Activated CD8-positive, alpha-beta T cell treated with anti-CD3 and anti-CD28 coated beads, Interleukin-2, amount 10 ng/mL, durations not matched to agents 7 days and 5 days (primary cell): ENCODE results near the gene SAMM50. TPM values are rescaled to one million over a fixed set of nuclear protein-coding genes. Genes with fewer than 3 reads are reported as not detected.

Experiments used
- ATAC-seq: fragments of 150-1000 bp; cut with Tn5 transposase; one replicate; pipeline ENCODE4 v1.10.0; 2021; ENCODE audit warnings: moderate library complexity
- CTCF ChIA-PET: fragments of 350-600 bp; sonication (Branson Sonifier 250); formaldehyde crosslinking; loops from one replicate; lab custom pipeline; 2021; ENCODE audit warnings: antibody characterized with exemption; lab: Charles Lee
- POLR2A ChIA-PET: fragments of 350-600 bp; sonication (Branson Sonifier 250); formaldehyde crosslinking; loops from one replicate; lab custom pipeline; 2021; ENCODE audit warnings: antibody characterized with exemption; lab: Charles Lee
- DNase-seq: peaks from one replicate; pipeline ENCODE4 v3.0.0-alpha.2; 2020
- H3K27ac Mint-ChIP-seq: one replicate; pipeline ENCODE4 v1.8.0; 2021; ENCODE audit warnings: mild to moderate bottlenecking, mixed read lengths
- H3K27me3 Mint-ChIP-seq: one replicate; pipeline ENCODE4 v1.8.0; 2021; ENCODE audit warnings: low read depth, mixed read lengths
- H3K36me3 Mint-ChIP-seq: one replicate; pipeline ENCODE4 v1.8.0; 2021; ENCODE audit warnings: low read depth, mixed read lengths
- H3K4me1 Mint-ChIP-seq: one replicate; pipeline ENCODE4 v1.8.0; 2021; ENCODE audit warnings: low read depth, mixed read lengths
- H3K4me3 Mint-ChIP-seq: one replicate; pipeline ENCODE4 v1.8.0; 2021; ENCODE audit warnings: mild to moderate bottlenecking, mixed read lengths
- H3K9me3 Mint-ChIP-seq: one replicate; pipeline ENCODE4 v1.8.0; 2022; ENCODE audit warnings: mixed read lengths; ENCODE audit not compliant: insufficient read depth
- total RNA-seq, 2 experiments: library from RNA; stranded (reverse); gene quantifications; one replicate each; pipeline ENCODE4 v1.2.3, GENCODE V29; 2021

SAMM50 gene
- total RNA-seq, 2 experiments from 2014 or later = 50.7 to 52.4 TPM

GRCh38 chr22:43996170-43996980, 41.1 kb downstream of the SAMM50 start:
- ChIA-PET POLR2A (no interaction called here), CTCF (interaction anchor here (0.8 to 9.7 kb wide), 4 partner anchors 30 to 630 kb away, joined by 3 to 216 read pairs (median 24); partner anchors contain the start of gene SAMM50)
- H3K36me3 Mint-ChIP-seq = peaks cover 68% of the 10 kb centered on the region
- no peaks in the 10 kb centered on the region for H3K9me3 Mint-ChIP-seq
- H3K4me1 Mint-ChIP-seq = peaks cover 28% of the 10 kb centered on the region
- peak overlapping the region; percentile 83 for H3K4me3 Mint-ChIP-seq
- ATAC-seq (peak; percentile 90), DNase-seq (peak; percentile 82)
- peak overlapping the region; percentile 91 for H3K27ac Mint-ChIP-seq
- no peaks in the 10 kb centered on the region for H3K27me3 Mint-ChIP-seq

GRCh38 chr22:43996981-43997265, 41.7 kb downstream of the SAMM50 start:
- CTCF ChIA-PET = no interaction called here
- peaks cover 64% of the 10 kb centered on the region for H3K36me3 Mint-ChIP-seq
- DNase-seq = no peak
- H3K9me3 Mint-ChIP-seq = no peaks in the 10 kb centered on the region
- H3K4me1 Mint-ChIP-seq = peaks cover 28% of the 10 kb centered on the region
- no peaks in the 10 kb centered on the region for H3K27me3 Mint-ChIP-seq
- no peak for ATAC-seq
- POLR2A ChIA-PET = no interaction called here
- H3K4me3 Mint-ChIP-seq = no peak overlapping the region
- H3K27ac Mint-ChIP-seq = peak overlapping the region; percentile 91

GRCh38 chr22:43998679-43999264, 43.5 kb downstream of the SAMM50 start:
- ChIA-PET CTCF (interaction anchor here (1.5 kb wide), 1 partner anchor 87 kb away, joined by 5 read pairs; no protein-coding TSS in a partner anchor), POLR2A (interaction anchor here (0.6 kb wide), 1 partner anchor 141 kb away, joined by 3 read pairs; no protein-coding TSS in a partner anchor)
- H3K36me3 Mint-ChIP-seq = peaks cover 48% of the 10 kb centered on the region
- no peak overlapping the region for H3K27ac Mint-ChIP-seq
- H3K4me1 Mint-ChIP-seq = peaks cover 22% of the 10 kb centered on the region
- ATAC-seq (no peak), DNase-seq (no peak)
- H3K27me3 Mint-ChIP-seq = no peaks in the 10 kb centered on the region
- no peak overlapping the region for H3K4me3 Mint-ChIP-seq
- no peaks in the 10 kb centered on the region for H3K9me3 Mint-ChIP-seq

GRCh38 chr22:43999378-43999777, 44.1 kb downstream of the SAMM50 start:
- peaks cover 22% of the 10 kb centered on the region for H3K4me1 Mint-ChIP-seq
- peaks cover 45% of the 10 kb centered on the region for H3K36me3 Mint-ChIP-seq
- H3K27ac Mint-ChIP-seq = no peak overlapping the region
- H3K4me3 Mint-ChIP-seq = no peak overlapping the region
- POLR2A ChIA-PET = no interaction called here
- ATAC-seq (no peak), DNase-seq (no peak)
- no peaks in the 10 kb centered on the region for H3K27me3 Mint-ChIP-seq
- no peaks in the 10 kb centered on the region for H3K9me3 Mint-ChIP-seq
- CTCF ChIA-PET = interaction anchor here (1.5 kb wide), 1 partner anchor 86 kb away, joined by 5 read pairs; no protein-coding TSS in a partner anchor

- no peak overlapping the region for H3K4me3 Mint-ChIP-seq
- POLR2A ChIA-PET = no interaction called here
- H3K27me3 Mint-ChIP-seq = no peaks in the 10 kb centered on the region
- no peaks in the 10 kb centered on the region for H3K9me3 Mint-ChIP-seq
- ATAC-seq (no peak), DNase-seq (no peak)
- H3K4me1 Mint-ChIP-seq = peaks cover 16% of the 10 kb centered on the region
- no peak overlapping the region for H3K27ac Mint-ChIP-seq
- CTCF ChIA-PET = no interaction called here
- H3K36me3 Mint-ChIP-seq = peaks cover 38% of the 10 kb centered on the region
Observed at GRCh38 chr22:44000123-44000522, 44.9 kb downstream of the SAMM50 start.

- Mint-ChIP-seq H3K4me1 (peaks cover 3% of the 10 kb centered on the region), H3K4me3 (no peak overlapping the region), H3K9me3 (no peaks in the 10 kb centered on the region), H3K27me3 (no peaks in the 10 kb centered on the region), H3K27ac (no peak overlapping the region), H3K36me3 (peaks cover 29% of the 10 kb centered on the region)
- ChIA-PET CTCF (interaction anchor here (1.2 to 6.6 kb wide), 2 partner anchors 8 to 84 kb away, joined by 3 to 32 read pairs; no protein-coding TSS in a partner anchor), POLR2A (no interaction called here)
- DNase-seq = no peak
- ATAC-seq = no peak
Observed at GRCh38 chr22:44001521-44001920, 46.3 kb downstream of the SAMM50 start.

- ATAC-seq = no peak
- ChIA-PET POLR2A (no interaction called here), CTCF (interaction anchor here (6.6 kb wide), 1 partner anchor 8 kb away, joined by 32 read pairs; no protein-coding TSS in a partner anchor)
- H3K4me1 Mint-ChIP-seq = no peaks in the 10 kb centered on the region
- no peak overlapping the region for H3K4me3 Mint-ChIP-seq
- no peak for DNase-seq
- peaks cover 23% of the 10 kb centered on the region for H3K36me3 Mint-ChIP-seq
- no peak overlapping the region for H3K27ac Mint-ChIP-seq
- H3K27me3 Mint-ChIP-seq = no peaks in the 10 kb centered on the region
- no peaks in the 10 kb centered on the region for H3K9me3 Mint-ChIP-seq
Observed at GRCh38 chr22:44002324-44002723, 47.1 kb downstream of the SAMM50 start.

- Mint-ChIP-seq H3K36me3 (peaks cover 20% of the 10 kb centered on the region), H3K4me3 (no peak overlapping the region), H3K27me3 (no peaks in the 10 kb centered on the region), H3K4me1 (no peaks in the 10 kb centered on the region), H3K9me3 (no peaks in the 10 kb centered on the region), H3K27ac (no peak overlapping the region)
- ChIA-PET POLR2A (no interaction called here), CTCF (interaction anchor here (1.3 to 6.6 kb wide), 2 partner anchors 9 to 57 kb away, joined by 3 to 32 read pairs; no protein-coding TSS in a partner anchor)
- DNase-seq (no peak), ATAC-seq (no peak)
Observed at GRCh38 chr22:44002997-44003396, 47.8 kb downstream of the SAMM50 start.

- H3K36me3 Mint-ChIP-seq = peaks cover 14% of the 10 kb centered on the region
- ATAC-seq (no peak), DNase-seq (no peak)
- H3K4me1 Mint-ChIP-seq = no peaks in the 10 kb centered on the region
- ChIA-PET CTCF (interaction anchor here (1.3 to 6.6 kb wide), 2 partner anchors 10 to 58 kb away, joined by 3 to 32 read pairs; no protein-coding TSS in a partner anchor), POLR2A (no interaction called here)
- H3K27me3 Mint-ChIP-seq = no peaks in the 10 kb centered on the region
- H3K9me3 Mint-ChIP-seq = no peaks in the 10 kb centered on the region
- no peak overlapping the region for H3K27ac Mint-ChIP-seq
- no peak overlapping the region for H3K4me3 Mint-ChIP-seq
Observed at GRCh38 chr22:44003405-44004103, 48.3 kb downstream of the SAMM50 start.

- H3K36me3 Mint-ChIP-seq = peaks cover 9% of the 10 kb centered on the region
- H3K4me3 Mint-ChIP-seq = no peak overlapping the region
- no peaks in the 10 kb centered on the region for H3K9me3 Mint-ChIP-seq
- no peak overlapping the region for H3K27ac Mint-ChIP-seq
- CTCF ChIA-PET = interaction anchor here (1.3 to 6.6 kb wide), 2 partner anchors 10 to 58 kb away, joined by 3 to 32 read pairs; no protein-coding TSS in a partner anchor
- H3K4me1 Mint-ChIP-seq = no peaks in the 10 kb centered on the region
- no peaks in the 10 kb centered on the region for H3K27me3 Mint-ChIP-seq
- POLR2A ChIA-PET = no interaction called here
- DNase-seq (no peak), ATAC-seq (no peak)
Observed at GRCh38 chr22:44004104-44004460, 48.8 kb downstream of the SAMM50 start.

GRCh38 chr22:44005524-44005923, 50.3 kb downstream of the SAMM50 start:
- Mint-ChIP-seq H3K27me3 (no peaks in the 10 kb centered on the region), H3K36me3 (peaks cover 6% of the 10 kb centered on the region), H3K27ac (no peak overlapping the region), H3K9me3 (no peaks in the 10 kb centered on the region), H3K4me3 (no peak overlapping the region), H3K4me1 (no peaks in the 10 kb centered on the region)
- POLR2A ChIA-PET = no interaction called here
- CTCF ChIA-PET = interaction anchor here (6.6 kb wide), 1 partner anchor 12 kb away, joined by 32 read pairs; no protein-coding TSS in a partner anchor
- no peak for ATAC-seq
- no peak for DNase-seq
